GM20431 (cell line): ENCODE results near the gene SYS1.

Experiments
- in situ Hi-C: fragments of 300-500 bp; cut with MseI, MboI; formaldehyde crosslinking; loops from one replicate; pipeline ENCODE4 v1.15.0; 2020; ENCODE audit warnings: low sequenced_read_pairs; ENCODE audit not compliant: unreplicated experiment

SYS1 gene

GRCh38 chr20:45362804-45363610, at the start of gene SYS1:
SYS1 (plus strand) TSS chr20:45363156; CDS start chr20:45363532, 376 bp downstream.
- in situ Hi-C loops: no loop called here

GRCh38 chr20:45313943-45314342, 49.0 kb upstream of the SYS1 start:
- in situ Hi-C loops: loop anchor here (25.0 kb wide), 1 partner anchor 448 kb away; no protein-coding TSS in a partner anchor

- in situ Hi-C loops: loop anchor here (25.0 kb wide), 1 partner anchor 447 kb away; no protein-coding TSS in a partner anchor
Observed at GRCh38 chr20:45315672-45316071, 47.3 kb upstream of the SYS1 start.

- in situ Hi-C loops: loop anchor here (25.0 kb wide), 1 partner anchor 446 kb away; no protein-coding TSS in a partner anchor
Observed at GRCh38 chr20:45316150-45317080, 46.5 kb upstream of the SYS1 start.

GRCh38 chr20:45317826-45318225, 45.1 kb upstream of the SYS1 start:
- in situ Hi-C loops: loop anchor here (25.0 kb wide), 1 partner anchor 444 kb away; no protein-coding TSS in a partner anchor

- in situ Hi-C loops: loop anchor here (25.0 kb wide), 1 partner anchor 444 kb away; no protein-coding TSS in a partner anchor
Observed at GRCh38 chr20:45318386-45318939, 44.5 kb upstream of the SYS1 start.

GRCh38 chr20:45318948-45319347, 44.0 kb upstream of the SYS1 start:
- in situ Hi-C loops: loop anchor here (25.0 kb wide), 1 partner anchor 443 kb away; no protein-coding TSS in a partner anchor

GRCh38 chr20:45320948-45321595, 41.9 kb upstream of the SYS1 start:
- in situ Hi-C loops: loop anchor here (25.0 kb wide), 1 partner anchor 441 kb away; no protein-coding TSS in a partner anchor

GRCh38 chr20:45322952-45323383, 40.0 kb upstream of the SYS1 start:
- in situ Hi-C loops: loop anchor here (25.0 kb wide), 1 partner anchor 439 kb away; no protein-coding TSS in a partner anchor

- in situ Hi-C loops: loop anchor here (25.0 kb wide), 1 partner anchor 439 kb away; no protein-coding TSS in a partner anchor
Observed at GRCh38 chr20:45323731-45324130, 39.2 kb upstream of the SYS1 start.

- in situ Hi-C loops: no loop called here
Observed at GRCh38 chr20:45325371-45325770, 37.6 kb upstream of the SYS1 start.

GRCh38 chr20:45328451-45328850, 34.5 kb upstream of the SYS1 start:
- in situ Hi-C loops: no loop called here

- in situ Hi-C loops: no loop called here
Observed at GRCh38 chr20:45329497-45330319, 33.2 kb upstream of the SYS1 start.

GRCh38 chr20:45330476-45330875, 32.5 kb upstream of the SYS1 start:
- in situ Hi-C loops: no loop called here

- in situ Hi-C loops: no loop called here
Observed at GRCh38 chr20:45336530-45337366, 26.2 kb upstream of the SYS1 start.

GRCh38 chr20:45337367-45338120, 25.4 kb upstream of the SYS1 start:
- in situ Hi-C loops: no loop called here
